Heart left ventricle (tissue), 13 donors: ENCODE data around the gene MARCOL.

Source experiments
- POLR2A ChIP-seq, 2 donors: fragments of 450-650 bp; IDR thresholded peaks; one replicate each; pipeline ENCODE4 v1.6.1; 2017; ENCODE audit warnings: antibody characterized with exemption in 2 of 2, mild to moderate bottlenecking in 2 of 2, moderate library complexity in 2 of 2
- TF ChIP-seq, protein P1 (sequence below), 12 donors: fragments of 200-600 bp; sonication (generic) in 4 of 12; IDR thresholded peaks; one replicate each; pipeline versions ENCODE4 v1.5.0 to v1.8.0; 2018 to 2022; ENCODE audit warnings: antibody characterized with exemption in 12 of 12, mild to moderate bottlenecking in 5 of 12
- donor health status: ischemic (EF 13 %, LVEDD 7.1; RV severe dilation, severe dysfunction).
- donor health status: DM: no; HTN: yes; CAD: no.
- donor health status: DM: no; HTN: no; CAD: no.
- donor health status: ischemic (EF 25% LVEDD 6.9; RV normal size, moderate dysfunction).
- donor health status: ischemic (EF 25% LVEDD 5.7; RV mildly dilated, moderate dysfunction).
- donor health status: ischemic (EF 35%, LVEDD 5.7; RV mildly dilated, moderate dysfunction).
- donor health status: nonischemic (EF 11% LVEDD 7.7; RV severe dilation, severe dysfunction).
- donor health status: DM: yes; HTN: yes; CAD: no.
- donor health status: PGD.
- donor health status: ischemic (EF 29% LVEDD 5.4; RV normal size, mild dysfunction).
- donor health status: nonischemic (EF 23%, LVEDD 6.1; RV moderate dilation, normal function).

DNA sequence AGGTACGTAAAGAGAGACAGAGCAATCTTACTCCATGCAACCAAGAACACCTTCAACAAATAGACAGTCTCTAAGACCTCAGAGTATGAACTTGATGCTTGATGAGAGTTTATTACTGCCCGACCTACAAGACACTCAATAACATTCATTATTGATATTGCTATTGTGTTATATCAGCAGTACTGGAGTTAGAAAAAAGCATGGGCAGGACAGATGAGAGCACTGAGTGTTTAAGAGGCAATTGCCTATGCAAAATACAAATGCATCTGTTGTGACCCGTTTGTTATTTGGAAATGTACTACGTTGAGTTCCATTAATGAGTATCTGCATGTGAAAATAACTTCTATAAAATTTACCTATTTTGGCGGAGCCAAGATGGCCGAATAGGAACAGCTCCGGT lies 8.1 kb upstream of the MARCOL start:
- TF ChIP-seq, protein P1, sequence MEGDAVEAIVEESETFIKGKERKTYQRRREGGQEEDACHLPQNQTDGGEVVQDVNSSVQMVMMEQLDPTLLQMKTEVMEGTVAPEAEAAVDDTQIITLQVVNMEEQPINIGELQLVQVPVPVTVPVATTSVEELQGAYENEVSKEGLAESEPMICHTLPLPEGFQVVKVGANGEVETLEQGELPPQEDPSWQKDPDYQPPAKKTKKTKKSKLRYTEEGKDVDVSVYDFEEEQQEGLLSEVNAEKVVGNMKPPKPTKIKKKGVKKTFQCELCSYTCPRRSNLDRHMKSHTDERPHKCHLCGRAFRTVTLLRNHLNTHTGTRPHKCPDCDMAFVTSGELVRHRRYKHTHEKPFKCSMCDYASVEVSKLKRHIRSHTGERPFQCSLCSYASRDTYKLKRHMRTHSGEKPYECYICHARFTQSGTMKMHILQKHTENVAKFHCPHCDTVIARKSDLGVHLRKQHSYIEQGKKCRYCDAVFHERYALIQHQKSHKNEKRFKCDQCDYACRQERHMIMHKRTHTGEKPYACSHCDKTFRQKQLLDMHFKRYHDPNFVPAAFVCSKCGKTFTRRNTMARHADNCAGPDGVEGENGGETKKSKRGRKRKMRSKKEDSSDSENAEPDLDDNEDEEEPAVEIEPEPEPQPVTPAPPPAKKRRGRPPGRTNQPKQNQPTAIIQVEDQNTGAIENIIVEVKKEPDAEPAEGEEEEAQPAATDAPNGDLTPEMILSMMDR (IDR thresholded peaks at IDR 0.05), result no peak
- TF ChIP-seq POLR2A (IDR thresholded peaks at IDR 0.05), result no peak
